Neural progenitor cell (in vitro differentiated cells): Measurements from ENCODE around the gene DIAPH2. TPM values are rescaled to one million over a fixed set of nuclear protein-coding genes. Genes with fewer than 3 reads are reported as not detected.

Experiments
- DNase-seq: peaks from one replicate; pipeline ENCODE4 v3.0.0-alpha.2; 2016; ENCODE audit warnings: low spot score
- H2AFZ ChIP-seq: fragments of 200-600 bp; sonication (generic); replicated peaks from 2 replicates; pipeline ENCODE4 v1.6.1; 2016; ENCODE audit warnings: antibody characterized with exemption
- H3F3A ChIP-seq: fragments of 200-600 bp; sonication (generic); 2 replicates; pipeline ENCODE4 v1.6.1; 2016; ENCODE audit warnings: antibody characterized with exemption, low read depth
- H3K27ac ChIP-seq: fragments of 200-600 bp; sonication (generic); 2 replicates; pipeline ENCODE4 v1.5.1; 2016; ENCODE audit warnings: mild to moderate bottlenecking
- H3K27me3 ChIP-seq: fragments of 200-600 bp; sonication (generic); 2 replicates; pipeline ENCODE4 v1.6.1; 2016; ENCODE audit warnings: mild to moderate bottlenecking, moderate library complexity
- H3K36me3 ChIP-seq: fragments of 200-600 bp; sonication (generic); 2 replicates; pipeline ENCODE4 v1.5.1; 2016
- H3K4me1 ChIP-seq: fragments of 200-600 bp; sonication (generic); 2 replicates; pipeline ENCODE4 v1.6.1; 2016; ENCODE audit warnings: mixed run types
- H3K4me2 ChIP-seq: fragments of 200-600 bp; sonication (generic); 2 replicates; pipeline ENCODE4 v1.6.1; 2016
- H3K4me3 ChIP-seq: fragments of 200-600 bp; sonication (generic); 2 replicates; pipeline ENCODE4 v1.5.1; 2016
- H3K79me2 ChIP-seq: fragments of 200-600 bp; sonication (generic); 2 replicates; pipeline ENCODE4 v1.6.1; 2016; ENCODE audit warnings: low read depth
- H3K9ac ChIP-seq: fragments of 200-600 bp; sonication (generic); 2 replicates; pipeline ENCODE4 v1.6.1; 2016
- H3K9me3 ChIP-seq: fragments of 200-600 bp; sonication (generic); 2 replicates; pipeline ENCODE4 v1.5.1; 2016; ENCODE audit warnings: low read depth
- H4K20me1 ChIP-seq: fragments of 200-600 bp; sonication (generic); 2 replicates; pipeline ENCODE4 v1.6.1; 2016; ENCODE audit warnings: low read depth
- H3K27ac Mint-ChIP-seq: 3 replicates; pipeline ENCODE4 v1.8.0; 2021; ENCODE audit warnings: mixed read lengths
- H3K27me3 Mint-ChIP-seq: 2 replicates; pipeline ENCODE4 v1.8.0; 2022; ENCODE audit warnings: low read depth, mild to moderate bottlenecking, inconsistent platforms, moderate library complexity, mixed read lengths; ENCODE audit not compliant: insufficient read depth
- H3K36me3 Mint-ChIP-seq: 3 replicates; pipeline ENCODE4 v1.8.0; 2021; ENCODE audit warnings: mixed read lengths
- H3K4me1 Mint-ChIP-seq: 3 replicates; pipeline ENCODE4 v1.8.0; 2021; ENCODE audit warnings: mixed read lengths
- H3K4me3 Mint-ChIP-seq: 3 replicates; pipeline ENCODE4 v1.8.0; 2021; ENCODE audit warnings: mild to moderate bottlenecking, moderate library complexity, mixed read lengths
- H3K9me3 Mint-ChIP-seq: 3 replicates; pipeline ENCODE4 v1.8.0; 2020; ENCODE audit warnings: mixed read lengths
- EZH2 ChIP-seq: fragments of 200-600 bp; sonication (generic); IDR thresholded peaks from 2 replicates; pipeline ENCODE4 v1.6.1; 2017; ENCODE audit warnings: antibody characterized with exemption, mild to moderate bottlenecking, moderate library complexity
- EZH2phosphoT487 ChIP-seq: fragments of 200-600 bp; sonication (generic); IDR thresholded peaks from 2 replicates; pipeline ENCODE4 v1.6.1; 2017; ENCODE audit warnings: antibody characterized with exemption
- total RNA-seq: library from RNA; depleted of rRNA; stranded (reverse); fragments of >200 nt; gene quantifications from 2 replicates; pipeline ENCODE4 v1.2.3, GENCODE V29; 2015; ENCODE audit warnings: low replicate concordance
- TF ChIP-seq, protein P1 (sequence below): fragments of 200-600 bp; sonication (generic); IDR thresholded peaks from 2 replicates; pipeline ENCODE4 v1.5.1; 2017; ENCODE audit warnings: antibody characterized with exemption, mild to moderate bottlenecking

The DIAPH2 gene
- total RNA-seq, 1 donor from 2014 or later = 24.0 TPM

DNA sequence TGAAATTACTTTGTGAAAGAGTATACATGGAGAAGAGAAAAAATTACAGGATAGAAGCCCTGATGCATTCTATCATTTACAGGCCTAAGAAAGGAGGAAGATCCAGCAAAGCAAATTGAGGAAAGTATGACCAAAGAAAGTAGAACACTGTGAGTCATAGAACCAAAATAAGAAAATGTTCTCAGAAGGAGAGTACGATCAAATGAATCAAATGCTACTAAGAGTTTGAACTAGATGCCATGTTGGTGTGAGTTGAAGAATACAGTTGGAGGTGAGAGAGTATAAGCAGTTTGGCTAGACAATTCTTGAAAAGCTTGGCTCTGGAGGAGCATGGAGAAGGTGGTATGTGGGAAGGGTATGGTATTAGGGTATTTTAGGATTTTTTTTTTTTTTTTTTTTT is 360.8 kb downstream of the DIAPH2 start:
- Histone ChIP-seq H3K27ac (no peak overlapping the region), H3K4me1 (no peaks in the 10 kb centered on the region), H3K4me3 (no peak overlapping the region), H3K79me2 (no peaks in the 10 kb centered on the region), H3K9ac (no peak overlapping the region), H3K9me3 (no peaks in the 10 kb centered on the region), H3K27me3 (no peaks in the 10 kb centered on the region), H3F3A (no peaks in the 10 kb centered on the region), H2AFZ (no peak overlapping the region), H4K20me1 (no peaks in the 10 kb centered on the region), H3K36me3 (no peaks in the 10 kb centered on the region), H3K4me2 (no peak overlapping the region)
- no peak overlapping the region for H3K4me3 Mint-ChIP-seq
- no peak for DNase-seq
- H3K9me3 Mint-ChIP-seq = no peaks in the 10 kb centered on the region
- no peaks in the 10 kb centered on the region for H3K27me3 Mint-ChIP-seq
- no peaks in the 10 kb centered on the region for H3K4me1 Mint-ChIP-seq
- H3K36me3 Mint-ChIP-seq = no peaks in the 10 kb centered on the region
- TF ChIP-seq EZH2 (no peak), EZH2phosphoT487 (no peak)
- TF ChIP-seq, protein P1, sequence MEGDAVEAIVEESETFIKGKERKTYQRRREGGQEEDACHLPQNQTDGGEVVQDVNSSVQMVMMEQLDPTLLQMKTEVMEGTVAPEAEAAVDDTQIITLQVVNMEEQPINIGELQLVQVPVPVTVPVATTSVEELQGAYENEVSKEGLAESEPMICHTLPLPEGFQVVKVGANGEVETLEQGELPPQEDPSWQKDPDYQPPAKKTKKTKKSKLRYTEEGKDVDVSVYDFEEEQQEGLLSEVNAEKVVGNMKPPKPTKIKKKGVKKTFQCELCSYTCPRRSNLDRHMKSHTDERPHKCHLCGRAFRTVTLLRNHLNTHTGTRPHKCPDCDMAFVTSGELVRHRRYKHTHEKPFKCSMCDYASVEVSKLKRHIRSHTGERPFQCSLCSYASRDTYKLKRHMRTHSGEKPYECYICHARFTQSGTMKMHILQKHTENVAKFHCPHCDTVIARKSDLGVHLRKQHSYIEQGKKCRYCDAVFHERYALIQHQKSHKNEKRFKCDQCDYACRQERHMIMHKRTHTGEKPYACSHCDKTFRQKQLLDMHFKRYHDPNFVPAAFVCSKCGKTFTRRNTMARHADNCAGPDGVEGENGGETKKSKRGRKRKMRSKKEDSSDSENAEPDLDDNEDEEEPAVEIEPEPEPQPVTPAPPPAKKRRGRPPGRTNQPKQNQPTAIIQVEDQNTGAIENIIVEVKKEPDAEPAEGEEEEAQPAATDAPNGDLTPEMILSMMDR = no peak
- H3K27ac Mint-ChIP-seq = no peak overlapping the region

DNA sequence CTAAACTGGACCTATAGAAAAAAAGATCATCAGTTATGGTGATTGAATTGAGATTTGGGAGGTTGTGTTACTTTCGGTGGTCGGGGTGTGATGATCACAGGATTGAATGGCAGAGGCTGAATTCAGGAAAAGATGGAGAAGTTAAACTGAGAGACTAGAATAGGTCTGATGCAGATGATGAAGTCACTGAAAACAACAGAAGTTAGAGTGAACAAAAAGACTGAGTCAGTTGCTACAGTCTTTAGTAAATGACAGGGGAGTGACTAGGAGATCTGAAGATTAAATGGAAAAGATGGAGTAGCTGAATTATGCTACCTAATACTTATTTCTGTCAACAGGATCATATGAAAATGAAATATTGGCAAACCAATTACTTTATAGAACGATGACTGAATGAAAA is 362.2 kb downstream of the DIAPH2 start:
- no peak overlapping the region for H3K27ac Mint-ChIP-seq

DNA sequence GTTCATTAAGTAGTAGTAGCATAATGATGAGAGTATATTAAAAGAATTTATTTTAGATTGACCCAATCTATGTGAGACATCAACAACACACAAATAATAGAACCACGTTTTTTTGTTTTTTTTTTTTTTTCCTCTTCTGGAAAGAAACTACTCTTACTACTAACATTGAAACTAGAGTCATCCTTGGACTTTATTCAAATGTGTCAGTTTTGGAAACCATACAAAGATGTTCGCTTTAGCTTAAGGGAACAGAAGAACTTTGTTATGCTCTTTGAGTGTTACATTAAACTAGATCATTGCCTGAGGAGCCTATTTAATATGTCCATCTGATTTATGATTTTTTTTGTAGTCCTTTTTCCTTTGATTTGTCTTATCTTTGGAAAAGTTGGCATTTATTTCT is 365.8 kb downstream of the DIAPH2 start:
- TF ChIP-seq EZH2phosphoT487 = no peak
- no peak for TF ChIP-seq EZH2

More for the DNA sequence above, 362.2 kb downstream of the DIAPH2 start:
- TF ChIP-seq EZH2phosphoT487 (no peak), EZH2 (no peak)
- TF ChIP-seq, protein P1 = no peak
- Mint-ChIP-seq H3K9me3 (no peaks in the 10 kb centered on the region), H3K4me1 (no peaks in the 10 kb centered on the region), H3K27me3 (no peaks in the 10 kb centered on the region), H3K36me3 (no peaks in the 10 kb centered on the region), H3K4me3 (no peak overlapping the region)
- no peaks in the 10 kb centered on the region for H3K79me2 ChIP-seq
- no peak overlapping the region for H2AFZ ChIP-seq
- H3K27ac ChIP-seq = no peak overlapping the region
- H3K4me2 ChIP-seq = no peak overlapping the region
- no peaks in the 10 kb centered on the region for H3K27me3 ChIP-seq
- no peaks in the 10 kb centered on the region for H3F3A ChIP-seq
- no peaks in the 10 kb centered on the region for H3K4me1 ChIP-seq
- no peak for DNase-seq
- no peaks in the 10 kb centered on the region for H3K36me3 ChIP-seq
- H3K4me3 ChIP-seq = no peak overlapping the region
- H3K9ac ChIP-seq = no peak overlapping the region
- no peaks in the 10 kb centered on the region for H4K20me1 ChIP-seq
- H3K9me3 ChIP-seq = no peaks in the 10 kb centered on the region

DNA sequence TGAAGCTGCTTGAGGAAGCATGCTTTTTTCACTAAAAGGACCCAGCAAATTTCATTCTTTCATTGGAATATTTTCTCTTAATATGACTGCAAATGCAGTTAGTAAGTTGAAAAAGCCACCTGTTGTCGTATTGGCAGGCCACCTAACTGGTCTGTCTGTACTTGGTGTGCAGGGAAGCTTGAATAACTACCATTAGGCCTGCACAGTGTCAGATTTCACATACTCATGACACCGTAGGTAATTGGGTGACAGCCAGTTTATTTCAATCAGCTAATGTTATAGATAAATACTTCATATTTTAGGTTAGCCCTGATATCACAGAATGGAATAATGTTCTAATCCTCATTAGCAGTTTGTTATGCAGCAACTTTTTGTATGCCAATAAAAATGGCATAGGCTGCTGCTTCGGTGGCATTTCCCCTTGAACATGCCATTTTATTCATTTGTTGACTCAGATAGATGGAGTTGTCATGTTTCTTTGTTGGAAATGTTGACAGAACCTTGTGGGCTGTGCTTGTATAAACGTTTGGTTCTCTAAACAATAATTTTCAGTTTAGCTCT is 372.8 kb downstream of the DIAPH2 start:
- Mint-ChIP-seq H3K36me3 (no peaks in the 10 kb centered on the region), H3K27ac (no peak overlapping the region), H3K4me1 (peaks cover 21% of the 10 kb centered on the region), H3K4me3 (no peak overlapping the region), H3K27me3 (peaks cover 4% of the 10 kb centered on the region), H3K9me3 (no peaks in the 10 kb centered on the region)
- no peaks in the 10 kb centered on the region for H4K20me1 ChIP-seq
- peaks cover 8% of the 10 kb centered on the region for H3K4me1 ChIP-seq
- no peak overlapping the region for H3K4me2 ChIP-seq
- TF ChIP-seq EZH2 (no peak), EZH2phosphoT487 (no peak)
- TF ChIP-seq, protein P1 = no peak
- no peak overlapping the region for H3K9ac ChIP-seq
- H3K79me2 ChIP-seq = no peaks in the 10 kb centered on the region
- H3K9me3 ChIP-seq = no peaks in the 10 kb centered on the region
- DNase-seq = no peak
- peaks cover 29% of the 10 kb centered on the region for H3K27me3 ChIP-seq
- H3K36me3 ChIP-seq = no peaks in the 10 kb centered on the region
- H3K27ac ChIP-seq = no peak overlapping the region
- no peak overlapping the region for H2AFZ ChIP-seq
- H3F3A ChIP-seq = no peaks in the 10 kb centered on the region
- no peak overlapping the region for H3K4me3 ChIP-seq

More for the DNA sequence above, 365.8 kb downstream of the DIAPH2 start:
- Histone ChIP-seq H3K36me3 (no peaks in the 10 kb centered on the region), H3K9ac (no peak overlapping the region), H2AFZ (no peak overlapping the region), H3F3A (no peaks in the 10 kb centered on the region), H3K27ac (no peak overlapping the region), H3K4me2 (no peak overlapping the region), H3K27me3 (no peaks in the 10 kb centered on the region), H3K9me3 (no peaks in the 10 kb centered on the region), H3K79me2 (no peaks in the 10 kb centered on the region), H3K4me1 (no peaks in the 10 kb centered on the region), H3K4me3 (no peak overlapping the region), H4K20me1 (no peaks in the 10 kb centered on the region)
- H3K4me1 Mint-ChIP-seq = no peaks in the 10 kb centered on the region
- H3K4me3 Mint-ChIP-seq = no peak overlapping the region
- no peaks in the 10 kb centered on the region for H3K36me3 Mint-ChIP-seq
- no peak for DNase-seq
- H3K27ac Mint-ChIP-seq = no peak overlapping the region
- no peaks in the 10 kb centered on the region for H3K9me3 Mint-ChIP-seq
- H3K27me3 Mint-ChIP-seq = no peaks in the 10 kb centered on the region
